Esophagus muscularis mucosa (tissue), 4 donors: ENCODE results near the gene C4B. TPM values are rescaled to one million over a fixed set of nuclear protein-coding genes. Genes with fewer than 3 reads are reported as not detected.
A peak's percentile ranks its signal among the peaks of the same experiment; 100 is the strongest.
"Not testable (repeated sequence)": the region's sequence is repeated elsewhere in the genome, so short reads cannot be mapped to it uniquely, and the experiment has no call there.

Source experiments
- DNase-seq: peaks from one replicate; pipeline ENCODE4 v3.0.0-alpha.2; 2017; ENCODE audit errors: extremely low spot score
- H3K27ac ChIP-seq, 4 donors: fragments of 200-600 bp; sonication (generic); replicated peaks in 1 of 4; 1 replicate in 3 of 4; 2 replicates in 1 of 4; pipeline ENCODE4 v1.5.1; 2016 to 2019; ENCODE audit warnings: mild to moderate bottlenecking in 1 of 4
- H3K27me3 ChIP-seq, 4 donors: fragments of 200-600 bp; sonication (generic); one replicate each; pipeline versions ENCODE4 v1.5.1 to v1.6.0; 2016 to 2019
- H3K36me3 ChIP-seq, 4 donors: fragments of 200-600 bp; sonication (generic); one replicate each; pipeline ENCODE4 v1.5.1; 2016 to 2019
- H3K4me1 ChIP-seq, 4 donors: fragments of 200-600 bp; sonication (generic); one replicate each; pipeline ENCODE4 v1.5.1; 2016 to 2019
- H3K4me3 ChIP-seq, 4 donors: fragments of 200-600 bp; sonication (generic); 1 replicate in 2 of 4; 2 replicates in 2 of 4; pipeline ENCODE4 v1.5.1; 2016 to 2019; ENCODE audit warnings: mild to moderate bottlenecking in 4 of 4, moderate library complexity in 1 of 4
- H3K9me3 ChIP-seq, 4 donors: fragments of 200-600 bp; sonication (generic); 1 replicate in 3 of 4; 2 replicates in 1 of 4; pipeline ENCODE4 v1.5.1; 2016 to 2019
- EP300 ChIP-seq: sonication (generic); formaldehyde crosslinking; IDR thresholded peaks from one replicate; pipeline ENCODE4 v1.6.1; 2017; ENCODE audit warnings: antibody characterized with exemption
- POLR2A ChIP-seq: fragments of 450-650 bp; IDR thresholded peaks from one replicate; pipeline ENCODE4 v1.6.1; 2017; ENCODE audit warnings: antibody characterized with exemption, moderate library complexity, mild to moderate bottlenecking, low read depth
- POLR2AphosphoS5 ChIP-seq, 2 donors: sonication (generic); formaldehyde crosslinking; IDR thresholded peaks; one replicate each; pipeline ENCODE4 v1.6.1; 2017; ENCODE audit warnings: antibody characterized with exemption in 2 of 2
- WGBS: methylation state at CpG from one replicate; pipeline ENCODE4 v1.1.5; 2018; 5-methylcytosine and 5-hydroxymethylcytosine counted together
- intact Hi-C: fragments of 100-400 bp; cut with DNase I; formaldehyde crosslinking; loops from one replicate; pipeline ENCODE4 v1.15.1; 2023
- total RNA-seq, 4 donors: library from RNA; depleted of rRNA; stranded (reverse); fragments of >200 nt; gene quantifications; one replicate each; pipeline versions ENCODE4 v1.1.0 to v1.2.1, GENCODE V29; 2016
- TF ChIP-seq, protein P1 (sequence below), 3 experiments: fragments of 200-600 bp in 2 of 3; fragments of 450-650 bp in 1 of 3; sonication (generic) in 2 of 3; IDR thresholded peaks; one replicate each; pipeline ENCODE4 v1.5.1; 2017 to 2019; ENCODE audit warnings: antibody characterized with exemption in 3 of 3, mild to moderate bottlenecking in 2 of 3, moderate library complexity in 1 of 3

Gene C4B
- total RNA-seq, 4 donors from 2014 or later: 45.3 to 203 (median 75.8) TPM

GRCh38 chr6:32042276-32042675 lies 27.7 kb downstream of the C4B start:
- H3K4me3 ChIP-seq, intact Hi-C loops, H3K27ac ChIP-seq, H3K9me3 ChIP-seq, H3K27me3 ChIP-seq, DNase-seq: not testable (repeated sequence)
- no CpG with 5 or more reads among the region's 15 CpGs for WGBS
- Histone ChIP-seq H3K4me1 (peaks cover 14 to 16% (median 15%) of the 10 kb centered on the region in 4 donors), H3K36me3 (peaks cover 0 to 12% (median 0%) of the 10 kb centered on the region in 4 donors)

DNA sequence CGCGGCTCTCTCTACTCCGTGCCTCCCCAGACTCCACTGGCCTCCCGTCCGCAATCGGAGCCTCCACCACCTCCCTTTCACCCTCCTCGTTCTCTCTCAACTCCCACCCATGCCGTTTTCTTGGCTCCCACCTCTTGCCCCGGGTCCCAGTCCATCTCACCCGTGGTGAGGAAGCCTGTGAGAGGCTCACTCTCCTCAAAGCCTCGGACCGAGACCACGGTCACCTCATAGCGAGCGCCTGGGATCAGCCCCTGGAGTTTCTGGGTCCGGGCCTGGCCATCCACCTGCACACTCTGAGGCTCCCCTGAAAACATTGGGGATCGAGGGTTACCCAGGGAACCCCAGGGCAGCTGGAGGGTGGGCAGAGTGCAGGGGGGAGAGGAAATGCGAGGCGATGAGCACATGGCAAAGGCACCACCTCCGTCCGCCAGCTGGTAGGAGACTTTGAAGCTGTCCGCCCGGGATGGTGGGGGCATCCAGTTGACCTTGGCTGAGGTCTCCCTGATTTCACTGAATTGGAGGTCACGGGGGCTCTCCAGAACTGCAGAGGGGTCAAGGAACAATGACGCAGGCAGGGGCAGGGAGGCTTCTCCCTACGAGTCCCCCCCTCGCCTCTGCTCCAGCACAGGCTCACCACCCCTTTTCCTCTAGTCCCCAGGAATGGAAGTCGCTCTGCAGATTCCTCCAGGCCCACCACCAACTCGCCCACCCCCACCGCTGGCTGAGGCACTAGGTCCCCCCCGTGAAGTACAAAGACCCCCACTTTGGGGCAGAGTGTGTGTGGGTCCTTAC lies 29.2 kb downstream of the C4B start:
- Histone ChIP-seq H3K36me3 (peaks cover 0 to 27% (median 0%) of the 10 kb centered on the region in 4 donors), H3K4me1 (peaks cover 28 to 32% (median 30%) of the 10 kb centered on the region in 4 donors)
- DNase-seq, H3K4me3 ChIP-seq, H3K27me3 ChIP-seq, H3K27ac ChIP-seq, intact Hi-C loops, H3K9me3 ChIP-seq: not testable (repeated sequence)
- 95% methylated on average over 11 of the region's 31 CpGs for WGBS

- H3K27me3 ChIP-seq, intact Hi-C loops, H3K9me3 ChIP-seq, H3K4me3 ChIP-seq, H3K27ac ChIP-seq, DNase-seq: not testable (repeated sequence)
- H3K36me3 ChIP-seq: peaks cover 0 to 29% (median 4%) of the 10 kb centered on the region in 4 donors
- peaks cover 28 to 37% (median 32%) of the 10 kb centered on the region in 4 donors for H3K4me1 ChIP-seq
- WGBS: 90% methylated on average over 5 of the region's 18 CpGs
Observed at GRCh38 chr6:32044916-32045315, 30.3 kb downstream of the C4B start.

- Histone ChIP-seq H3K4me1 (peaks cover 28 to 37% (median 32%) of the 10 kb centered on the region in 4 donors), H3K27ac (peak overlapping the region; percentile 74 to 87 (median 80)), H3K36me3 (peaks cover 0 to 34% (median 4%) of the 10 kb centered on the region in 4 donors), H3K9me3 (no peaks in the 10 kb centered on the region), H3K27me3 (no peaks in the 10 kb centered on the region), H3K4me3 (peak overlapping the region in 1 of 4 donors; percentile 9)
- DNase-seq: no peak
- WGBS: 71% methylated on average over 14 of the region's 22 CpGs
- intact Hi-C loops: no loop called here
- TF ChIP-seq EP300: no peak
- no peak for TF ChIP-seq POLR2AphosphoS5 (IDR thresholded peaks at IDR 0.05)
- TF ChIP-seq, protein P1, sequence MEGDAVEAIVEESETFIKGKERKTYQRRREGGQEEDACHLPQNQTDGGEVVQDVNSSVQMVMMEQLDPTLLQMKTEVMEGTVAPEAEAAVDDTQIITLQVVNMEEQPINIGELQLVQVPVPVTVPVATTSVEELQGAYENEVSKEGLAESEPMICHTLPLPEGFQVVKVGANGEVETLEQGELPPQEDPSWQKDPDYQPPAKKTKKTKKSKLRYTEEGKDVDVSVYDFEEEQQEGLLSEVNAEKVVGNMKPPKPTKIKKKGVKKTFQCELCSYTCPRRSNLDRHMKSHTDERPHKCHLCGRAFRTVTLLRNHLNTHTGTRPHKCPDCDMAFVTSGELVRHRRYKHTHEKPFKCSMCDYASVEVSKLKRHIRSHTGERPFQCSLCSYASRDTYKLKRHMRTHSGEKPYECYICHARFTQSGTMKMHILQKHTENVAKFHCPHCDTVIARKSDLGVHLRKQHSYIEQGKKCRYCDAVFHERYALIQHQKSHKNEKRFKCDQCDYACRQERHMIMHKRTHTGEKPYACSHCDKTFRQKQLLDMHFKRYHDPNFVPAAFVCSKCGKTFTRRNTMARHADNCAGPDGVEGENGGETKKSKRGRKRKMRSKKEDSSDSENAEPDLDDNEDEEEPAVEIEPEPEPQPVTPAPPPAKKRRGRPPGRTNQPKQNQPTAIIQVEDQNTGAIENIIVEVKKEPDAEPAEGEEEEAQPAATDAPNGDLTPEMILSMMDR (IDR thresholded peaks at IDR 0.05): no peak
- no peak for TF ChIP-seq POLR2A
Observed at GRCh38 chr6:32045811-32046449, 31.3 kb downstream of the C4B start.

GRCh38 chr6:32046450-32047083 lies 32.0 kb downstream of the C4B start:
- intact Hi-C loops: no loop called here
- TF ChIP-seq, protein P1 (IDR thresholded peaks at IDR 0.05): peak in 1 of 3 experiments; percentile 9
- no peak for TF ChIP-seq EP300
- Histone ChIP-seq H3K27me3 (no peaks in the 10 kb centered on the region), H3K36me3 (peaks cover 0 to 39% (median 4%) of the 10 kb centered on the region in 4 donors), H3K27ac (peak overlapping the region; percentile 74 to 87 (median 80)), H3K4me1 (peaks cover 28 to 37% (median 32%) of the 10 kb centered on the region in 4 donors), H3K4me3 (peak overlapping the region in 2 of 4 donors; percentile 9 to 20), H3K9me3 (no peaks in the 10 kb centered on the region)
- 57% methylated on average over 1 of the region's 14 CpGs for WGBS
- no peak for DNase-seq

DNA sequence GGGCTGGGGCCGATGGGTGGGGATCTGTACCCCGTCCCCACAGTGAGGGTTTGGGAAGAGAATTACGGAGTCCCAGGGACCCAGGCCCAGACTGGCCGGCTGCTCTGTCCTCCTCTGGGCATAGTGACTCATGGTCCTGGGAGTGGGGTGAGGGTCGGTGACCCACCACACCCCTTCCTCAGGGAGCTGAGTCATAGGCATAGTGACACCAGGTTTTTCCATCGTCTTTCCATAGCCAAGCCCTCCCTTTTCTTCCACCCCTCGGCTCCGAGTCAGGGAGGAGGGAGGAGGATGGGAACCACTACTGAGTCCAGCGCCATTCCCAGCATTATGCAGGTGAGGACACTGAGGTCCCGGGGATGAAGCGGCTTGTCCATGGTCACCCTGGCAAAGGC lies 32.5 kb downstream of the C4B start:
- H3K4me3 ChIP-seq: peak overlapping the region in 1 of 4 donors; percentile 20
- WGBS: 45% methylated on average over 11 of the region's 11 CpGs
- intact Hi-C loops: no loop called here
- no peaks in the 10 kb centered on the region for H3K27me3 ChIP-seq
- DNase-seq: no peak
- H3K36me3 ChIP-seq: peaks cover 0 to 44% (median 6%) of the 10 kb centered on the region in 4 donors
- H3K9me3 ChIP-seq: no peaks in the 10 kb centered on the region
- H3K27ac ChIP-seq: peak overlapping the region; percentile 74 to 87 (median 80)
- TF ChIP-seq, protein P1 (IDR thresholded peaks at IDR 0.05): no peak
- TF ChIP-seq EP300: no peak
- TF ChIP-seq POLR2AphosphoS5 (IDR thresholded peaks at IDR 0.05): peak; percentile 63 to 74
- no peak for TF ChIP-seq POLR2A
- H3K4me1 ChIP-seq: peaks cover 28 to 37% (median 32%) of the 10 kb centered on the region in 4 donors
